Measurements from ENCODE around the gene SCAPER.

The SCAPER gene

DNA sequence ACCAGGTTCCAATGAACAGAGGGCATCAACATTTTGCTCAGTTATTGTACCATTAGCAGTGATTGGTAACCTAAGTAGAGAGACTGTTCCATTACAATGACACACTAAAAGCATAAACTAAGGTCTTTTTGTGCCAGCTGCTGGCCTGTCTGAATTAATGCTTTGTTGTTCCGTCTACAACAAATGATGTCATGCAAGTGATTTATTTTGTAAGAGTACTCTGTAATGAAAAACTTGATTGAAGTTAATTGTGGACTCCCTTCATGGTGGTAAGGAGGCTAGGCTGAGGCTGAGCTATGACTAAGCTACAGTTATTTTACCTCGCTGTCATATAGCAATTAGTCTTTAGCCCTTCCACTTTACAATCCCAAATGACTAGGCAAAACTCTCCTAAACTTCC, 49.6 kb upstream of the SCAPER start (continued):
- TF ChIP-seq PRDM1 (tag by site-specific recombination; IDR thresholded peaks at IDR 0.05): no peak
- no peak for TF ChIP-seq KLF9 (tag by site-specific recombination; IDR thresholded peaks at IDR 0.05; ENCODE audit: low read depth)
- TF ChIP-seq ZBTB8A (tag by site-specific recombination; IDR thresholded peaks at IDR 0.05): 0 out of 2 replicates have a peak, but pooled peaks have one; percentile 18
- TF ChIP-seq REPIN1 (tag by site-specific recombination; IDR thresholded peaks at IDR 0.05; ENCODE audit: low read depth): no peak
- no peak for TF ChIP-seq HOXD13 (CRISPR knock-in tag; IDR thresholded peaks at IDR 0.05; ENCODE audit: borderline replicate concordance)
- TF ChIP-seq ZNF16 (tag by site-specific recombination; IDR thresholded peaks at IDR 0.05; ENCODE audit: low read depth): no peak
- TF ChIP-seq IKZF3 (tag by site-specific recombination; IDR thresholded peaks at IDR 0.05): no peak
- TF ChIP-seq ZNF837 (tag by site-specific recombination; IDR thresholded peaks at IDR 0.05): no peak
- TF ChIP-seq ZNF354C (tag by site-specific recombination; IDR thresholded peaks at IDR 0.05; ENCODE audit: borderline replicate concordance, low read depth): no peak
- TF ChIP-seq ZNF629 (tag by site-specific recombination; IDR thresholded peaks at IDR 0.05): peak; percentile 93
- no peak for TF ChIP-seq ZNF707 (tag by site-specific recombination; IDR thresholded peaks at IDR 0.05)
- TF ChIP-seq, protein P1, sequence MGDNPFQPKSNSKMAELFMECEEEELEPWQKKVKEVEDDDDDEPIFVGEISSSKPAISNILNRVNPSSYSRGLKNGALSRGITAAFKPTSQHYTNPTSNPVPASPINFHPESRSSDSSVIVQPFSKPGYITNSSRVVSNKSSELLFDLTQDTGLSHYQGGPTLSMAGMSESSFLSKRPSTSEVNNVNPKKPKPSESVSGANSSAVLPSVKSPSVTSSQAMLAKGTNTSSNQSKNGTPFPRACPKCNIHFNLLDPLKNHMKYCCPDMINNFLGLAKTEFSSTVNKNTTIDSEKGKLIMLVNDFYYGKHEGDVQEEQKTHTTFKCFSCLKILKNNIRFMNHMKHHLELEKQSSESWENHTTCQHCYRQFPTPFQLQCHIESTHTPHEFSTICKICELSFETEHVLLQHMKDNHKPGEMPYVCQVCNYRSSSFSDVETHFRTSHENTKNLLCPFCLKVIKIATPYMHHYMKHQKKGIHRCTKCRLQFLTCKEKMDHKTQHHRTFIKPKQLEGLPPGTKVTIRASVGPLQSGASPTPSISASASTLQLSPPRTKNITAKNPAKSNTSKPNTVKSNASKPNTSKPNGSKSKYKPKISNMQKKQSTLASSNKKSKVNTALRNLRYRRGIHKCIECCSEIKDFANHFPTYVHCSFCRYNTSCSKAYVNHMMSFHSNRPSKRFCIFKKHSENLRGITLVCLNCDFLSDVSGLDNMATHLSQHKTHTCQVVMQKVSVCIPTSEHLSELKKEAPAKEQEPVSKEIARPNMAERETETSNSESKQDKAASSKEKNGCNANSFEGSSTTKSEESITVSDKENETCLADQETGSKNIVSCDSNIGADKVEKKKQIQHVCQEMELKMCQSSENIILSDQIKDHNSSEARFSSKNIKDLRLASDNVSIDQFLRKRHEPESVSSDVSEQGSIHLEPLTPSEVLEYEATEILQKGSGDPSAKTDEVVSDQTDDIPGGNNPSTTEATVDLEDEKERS (tag by site-specific recombination; IDR thresholded peaks at IDR 0.05): no peak
- no peak for TF ChIP-seq ZNF19 (tag by site-specific recombination; IDR thresholded peaks at IDR 0.05; ENCODE audit: low read depth)
- no peak for TF ChIP-seq ZNF146 (tag by site-specific recombination; IDR thresholded peaks at IDR 0.05)
- no peak for TF ChIP-seq ZNF776 (tag by site-specific recombination; IDR thresholded peaks at IDR 0.05; ENCODE audit: borderline replicate concordance)
- TF ChIP-seq SETDB1 (IDR thresholded peaks at IDR 0.05; ENCODE audit: insufficient read length, low read length): no peak
- peak; percentile 55 for TF ChIP-seq SCRT2 (tag by site-specific recombination; IDR thresholded peaks at IDR 0.05)
- no peak for TF ChIP-seq ZNF133 (tag by site-specific recombination; IDR thresholded peaks at IDR 0.05)
- TF ChIP-seq BCL11A (tag by site-specific recombination; IDR thresholded peaks at IDR 0.05; ENCODE audit: low read depth): peak; percentile 87; the same call in 1 of the 2 replicates
- no peak for TF ChIP-seq ZNF311 (tag by site-specific recombination; IDR thresholded peaks at IDR 0.05; ENCODE audit: borderline replicate concordance)
- TF ChIP-seq ZNF843 (tag by site-specific recombination; IDR thresholded peaks at IDR 0.05): peak; percentile 76
- peak; percentile 99 for TF ChIP-seq SP7 (tag by site-specific recombination; IDR thresholded peaks at IDR 0.05)
- TF ChIP-seq ZNF558 (tag by site-specific recombination; IDR thresholded peaks at IDR 0.05): no peak
- TF ChIP-seq ZBTB48 (tag by site-specific recombination; IDR thresholded peaks at IDR 0.05): no peak
- TF ChIP-seq ZNF169 (tag by site-specific recombination; IDR thresholded peaks at IDR 0.05): no peak
- peak; percentile 85 for TF ChIP-seq TRIM28 (IDR thresholded peaks at IDR 0.05; ENCODE audit: borderline replicate concordance, low read length)
- TF ChIP-seq ZNF211 (tag by site-specific recombination; IDR thresholded peaks at IDR 0.05; ENCODE audit: low read depth): no peak
- no peak for TF ChIP-seq ZNF585B (tag by site-specific recombination; IDR thresholded peaks at IDR 0.05)
- no peak for TF ChIP-seq ZSCAN16 (tag by site-specific recombination; IDR thresholded peaks at IDR 0.05)
- TF ChIP-seq, protein P2, sequence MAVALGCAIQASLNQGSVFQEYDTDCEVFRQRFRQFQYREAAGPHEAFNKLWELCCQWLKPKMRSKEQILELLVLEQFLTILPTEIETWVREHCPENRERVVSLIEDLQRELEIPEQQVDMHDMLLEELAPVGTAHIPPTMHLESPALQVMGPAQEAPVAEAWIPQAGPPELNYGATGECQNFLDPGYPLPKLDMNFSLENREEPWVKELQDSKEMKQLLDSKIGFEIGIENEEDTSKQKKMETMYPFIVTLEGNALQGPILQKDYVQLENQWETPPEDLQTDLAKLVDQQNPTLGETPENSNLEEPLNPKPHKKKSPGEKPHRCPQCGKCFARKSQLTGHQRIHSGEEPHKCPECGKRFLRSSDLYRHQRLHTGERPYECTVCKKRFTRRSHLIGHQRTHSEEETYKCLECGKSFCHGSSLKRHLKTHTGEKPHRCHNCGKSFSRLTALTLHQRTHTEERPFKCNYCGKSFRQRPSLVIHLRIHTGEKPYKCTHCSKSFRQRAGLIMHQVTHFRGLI (tag by site-specific recombination; IDR thresholded peaks at IDR 0.05): no peak; the same call in 1 of the 2 replicates
- no peak for TF ChIP-seq ZNF596 (tag by site-specific recombination; IDR thresholded peaks at IDR 0.05)
- TF ChIP-seq KLF7 (tag by site-specific recombination; IDR thresholded peaks at IDR 0.05; ENCODE audit: borderline replicate concordance): no peak
- TF ChIP-seq ZNF302 (tag by site-specific recombination; IDR thresholded peaks at IDR 0.05; ENCODE audit: low read depth): no peak
- TF ChIP-seq ZNF792 (tag by site-specific recombination; IDR thresholded peaks at IDR 0.05): no peak
- peak; percentile 61 for TF ChIP-seq ZBTB17 (tag by site-specific recombination; IDR thresholded peaks at IDR 0.05)
- TF ChIP-seq, protein P3, sequence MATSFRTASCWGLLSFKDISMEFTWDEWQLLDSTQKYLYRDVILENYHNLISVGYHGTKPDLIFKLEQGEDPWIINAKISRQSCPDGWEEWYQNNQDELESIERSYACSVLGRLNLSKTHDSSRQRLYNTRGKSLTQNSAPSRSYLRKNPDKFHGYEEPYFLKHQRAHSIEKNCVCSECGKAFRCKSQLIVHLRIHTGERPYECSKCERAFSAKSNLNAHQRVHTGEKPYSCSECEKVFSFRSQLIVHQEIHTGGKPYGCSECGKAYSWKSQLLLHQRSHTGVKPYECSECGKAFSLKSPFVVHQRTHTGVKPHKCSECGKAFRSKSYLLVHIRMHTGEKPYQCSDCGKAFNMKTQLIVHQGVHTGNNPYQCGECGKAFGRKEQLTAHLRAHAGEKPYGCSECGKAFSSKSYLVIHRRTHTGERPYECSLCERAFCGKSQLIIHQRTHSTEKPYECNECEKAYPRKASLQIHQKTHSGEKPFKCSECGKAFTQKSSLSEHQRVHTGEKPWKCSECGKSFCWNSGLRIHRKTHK (tag by site-specific recombination; IDR thresholded peaks at IDR 0.05): no peak
- peak; percentile 90 for TF ChIP-seq ZNF24 (tag by site-specific recombination; IDR thresholded peaks at IDR 0.05)
- no peak for TF ChIP-seq ZNF670 (tag by site-specific recombination; IDR thresholded peaks at IDR 0.05; ENCODE audit: low read depth)
- TF ChIP-seq ZNF830 (tag by site-specific recombination; IDR thresholded peaks at IDR 0.05; ENCODE audit: low read depth): no peak

Data from HEK293 (cell line).